GM19099 (cell line): ENCODE data around the gene C1GALT1.

Experiments
- POLR2A ChIP-seq: IDR thresholded peaks from 3 replicates; pipeline ENCODE4 v1.6.1; 2011; ENCODE audit warnings: low read depth; ENCODE audit not compliant: insufficient read length; ENCODE audit errors: extremely low read depth

Gene C1GALT1

DNA sequence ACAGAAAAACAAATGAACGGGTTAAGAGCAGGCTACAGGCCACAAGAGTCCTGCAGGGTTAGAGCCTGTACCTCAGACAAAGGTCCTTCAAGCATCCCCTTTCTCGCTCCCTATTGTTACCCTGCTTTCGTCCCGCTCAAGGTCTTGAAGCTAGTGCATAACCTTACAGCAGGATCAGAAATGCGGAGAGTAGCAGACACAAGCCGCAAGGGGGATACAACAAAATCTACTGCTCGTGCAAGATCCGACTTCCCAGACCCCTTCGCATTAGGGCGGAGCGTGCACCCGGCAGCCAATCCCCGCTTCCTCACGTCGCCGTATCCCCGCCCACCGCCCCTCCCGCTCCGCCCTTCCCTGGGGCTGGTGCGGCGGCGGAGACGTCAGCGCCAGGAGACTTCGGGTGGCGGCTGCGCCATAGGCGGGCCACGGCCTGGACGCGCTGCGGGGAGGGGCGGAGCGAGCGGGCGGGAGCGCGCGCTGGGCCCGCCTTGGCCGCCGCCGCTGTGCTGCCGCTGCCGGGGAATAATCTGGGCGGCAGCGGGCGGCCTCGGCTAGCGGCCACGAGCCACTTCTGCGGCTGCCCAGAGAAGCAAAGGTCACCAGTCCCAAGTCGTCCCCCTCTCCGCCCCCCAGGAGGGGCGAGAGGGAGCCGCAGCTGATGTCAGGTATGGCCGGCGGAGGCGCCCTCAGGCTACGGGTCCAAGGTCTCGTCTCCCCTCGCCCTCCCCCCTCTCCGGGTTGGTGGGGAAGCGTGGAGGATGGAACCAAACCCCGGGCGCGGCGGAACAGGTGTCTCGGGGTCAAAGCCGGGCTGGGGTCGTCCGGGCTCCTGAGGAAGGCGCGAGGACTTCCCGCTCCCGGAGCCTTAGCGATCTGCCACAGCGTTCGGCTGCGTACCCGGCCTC is at the start of gene C1GALT1:
Gene C1GALT1 (plus strand): TSS at position 389 of the 905 bp plus-strand sequence. CDS start 51,776 bp downstream, outside the sequence.
- peak; percentile 82 for TF ChIP-seq POLR2A

DNA sequence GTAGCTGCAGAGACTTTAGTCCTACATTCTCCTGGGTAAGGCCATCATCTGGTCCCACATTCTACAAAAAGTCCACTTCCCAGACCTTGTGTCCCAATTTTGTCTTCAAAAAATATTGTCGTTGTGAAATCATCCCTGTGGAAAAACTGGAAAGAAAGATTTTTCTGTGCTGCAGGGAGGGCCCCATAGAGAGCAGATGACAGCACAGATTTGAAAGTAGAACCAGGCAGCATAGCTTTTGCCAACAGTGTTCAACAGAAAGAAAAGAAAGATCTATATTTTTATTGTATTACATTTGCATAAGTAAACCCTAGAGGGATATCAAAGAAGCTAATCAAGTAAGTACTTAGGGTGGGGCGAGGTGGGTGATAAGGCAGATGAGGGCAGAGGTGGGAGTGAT is 48.3 kb upstream of the C1GALT1 start:
- TF ChIP-seq POLR2A, result no peak

DNA sequence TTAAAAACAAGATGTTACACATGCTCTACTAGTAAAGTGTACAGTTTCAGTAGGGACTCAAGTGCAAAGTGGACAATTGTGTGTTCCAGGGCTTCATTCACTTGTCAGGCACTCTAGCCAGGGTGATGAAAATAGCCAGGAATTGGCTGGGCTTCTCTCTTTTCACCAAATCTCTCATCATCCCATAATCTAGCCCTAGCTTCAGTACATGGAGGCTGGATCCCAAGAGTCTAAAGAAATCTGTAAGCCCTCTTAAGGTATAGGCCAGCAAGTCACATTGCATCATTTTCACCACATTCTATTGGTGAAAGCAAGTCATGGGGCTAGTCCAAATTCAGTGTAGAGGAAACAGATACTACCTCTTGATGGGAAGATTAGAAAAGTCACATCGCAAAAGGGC is 47.3 kb upstream of the C1GALT1 start:
- no peak for TF ChIP-seq POLR2A

DNA sequence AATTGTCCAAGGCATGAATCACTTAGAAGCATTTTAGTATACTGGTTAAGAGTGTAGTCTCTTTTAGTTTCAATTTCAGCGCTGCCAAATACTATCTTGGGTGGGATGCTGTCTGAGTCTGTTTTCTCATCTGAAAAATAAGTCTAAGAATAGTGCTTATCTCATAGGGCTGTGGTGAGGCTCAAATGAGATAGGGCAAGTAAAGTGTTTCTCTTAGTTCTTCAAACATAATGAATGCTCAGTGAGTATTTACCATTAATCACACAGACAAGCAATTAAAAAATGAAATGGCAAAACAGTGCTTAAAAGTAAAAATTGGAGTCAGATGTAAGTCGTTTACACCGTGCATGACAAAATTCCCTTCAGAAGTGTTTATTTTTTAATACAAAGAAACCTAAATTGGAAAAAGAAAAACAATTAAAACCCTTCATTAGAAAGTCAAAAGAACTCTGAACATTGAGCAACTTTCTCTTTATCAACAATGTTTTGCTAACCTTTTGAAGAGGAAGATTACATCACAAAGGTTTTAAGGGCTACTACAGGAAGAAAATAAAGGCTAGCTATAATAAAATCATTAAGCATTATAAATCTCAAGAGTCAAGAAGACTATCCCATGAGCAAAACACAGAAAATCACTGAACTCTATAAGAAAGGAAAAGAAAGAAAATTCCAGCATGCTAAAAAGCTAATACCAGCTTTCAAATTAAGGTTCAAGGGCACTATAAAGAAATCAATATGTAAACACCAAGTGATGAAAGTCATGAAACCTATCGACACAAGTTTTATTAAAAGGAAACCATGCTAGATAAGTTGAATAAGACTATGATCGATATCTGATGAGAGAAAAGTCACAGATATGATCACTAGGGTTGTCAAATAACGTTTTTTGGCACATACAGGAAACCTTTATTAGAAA is 45.6 kb upstream of the C1GALT1 start:
- TF ChIP-seq POLR2A, result no peak

DNA sequence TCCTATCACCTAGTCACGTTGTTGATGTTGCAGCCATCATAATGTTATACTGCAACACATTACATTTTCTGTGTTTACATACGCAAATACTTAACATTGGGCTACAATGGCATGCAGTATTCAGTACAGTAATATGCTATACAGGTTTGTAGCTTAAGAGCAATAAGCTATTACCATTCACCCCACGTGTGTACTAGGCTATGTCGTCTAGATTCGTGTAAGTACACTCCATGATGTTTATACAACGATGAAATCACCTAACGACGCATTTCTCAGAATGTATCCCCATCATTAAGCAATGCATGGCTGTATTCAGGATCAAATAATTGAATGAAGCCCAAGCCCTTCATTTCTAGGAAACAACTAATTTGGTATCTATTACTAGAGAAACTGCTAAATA is 43.4 kb upstream of the C1GALT1 start:
- TF ChIP-seq POLR2A, result no peak

DNA sequence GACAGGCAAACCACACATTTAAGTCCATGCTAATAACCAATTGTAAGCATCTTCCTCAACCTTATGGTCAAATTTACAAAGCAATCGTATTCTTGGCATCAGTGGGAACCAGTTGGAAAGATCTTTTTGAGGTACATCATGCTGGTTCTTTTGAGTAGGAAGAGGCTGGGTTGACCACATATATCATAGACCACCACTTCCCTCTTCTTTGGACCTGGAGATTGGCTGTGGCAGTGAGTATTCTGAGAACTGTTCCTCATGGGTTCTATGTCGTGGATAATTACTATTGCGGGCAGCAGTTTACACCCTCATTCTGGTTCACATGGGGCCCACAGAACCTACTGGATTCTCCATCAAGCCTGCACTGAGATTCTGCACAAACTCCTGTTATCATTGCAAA is 35.5 kb upstream of the C1GALT1 start:
- no peak for TF ChIP-seq POLR2A

DNA sequence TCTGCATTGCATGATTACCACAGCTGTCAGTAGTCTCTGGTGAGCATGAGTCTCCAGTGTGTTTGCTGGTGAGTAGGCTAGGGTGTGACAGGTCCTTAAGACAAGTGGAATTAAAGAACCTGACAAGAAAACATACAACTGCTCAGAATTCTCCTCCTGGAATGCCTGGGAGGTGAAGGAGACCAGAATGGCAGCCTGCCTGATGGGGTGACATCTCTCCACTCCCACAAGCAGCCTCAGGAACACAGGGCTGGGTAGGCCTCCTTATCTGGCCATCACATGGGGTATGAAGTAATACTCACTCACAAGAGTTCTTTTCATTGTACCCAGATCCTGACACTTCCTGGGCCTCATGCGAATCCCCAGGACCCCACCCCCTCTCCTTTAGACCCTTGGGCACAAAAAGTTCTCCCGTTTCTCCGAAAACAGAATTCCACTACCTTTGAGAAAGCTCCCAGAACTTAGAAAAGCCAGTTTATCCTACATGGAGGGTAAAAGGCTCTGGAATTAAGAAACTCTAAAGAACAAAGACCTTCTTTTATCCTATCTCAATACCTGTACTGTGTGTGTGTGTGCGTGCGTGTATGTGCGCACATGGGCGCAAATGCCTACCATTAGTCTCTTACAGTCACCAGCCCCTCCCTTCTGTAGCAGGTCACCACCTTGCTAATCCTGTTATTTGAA is 33.4 kb upstream of the C1GALT1 start:
- no peak for TF ChIP-seq POLR2A

DNA sequence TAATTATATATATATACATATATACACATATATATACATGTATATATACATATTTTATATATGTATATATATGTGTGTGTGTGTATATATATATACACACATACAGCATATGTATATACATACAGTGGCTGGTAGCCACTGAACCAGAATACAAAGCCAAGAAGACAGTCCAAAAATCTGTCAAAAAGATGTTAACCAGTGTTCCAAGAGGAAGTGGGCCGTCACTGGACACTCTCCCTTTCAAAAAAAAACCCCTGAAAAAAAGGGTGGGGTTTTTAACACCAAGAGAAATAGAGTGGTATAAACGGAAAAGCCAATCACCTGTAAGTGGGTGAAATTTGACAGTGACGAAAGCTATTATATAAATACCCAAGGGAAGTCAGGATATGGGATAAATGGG is 31.1 kb upstream of the C1GALT1 start:
- TF ChIP-seq POLR2A, result no peak

DNA sequence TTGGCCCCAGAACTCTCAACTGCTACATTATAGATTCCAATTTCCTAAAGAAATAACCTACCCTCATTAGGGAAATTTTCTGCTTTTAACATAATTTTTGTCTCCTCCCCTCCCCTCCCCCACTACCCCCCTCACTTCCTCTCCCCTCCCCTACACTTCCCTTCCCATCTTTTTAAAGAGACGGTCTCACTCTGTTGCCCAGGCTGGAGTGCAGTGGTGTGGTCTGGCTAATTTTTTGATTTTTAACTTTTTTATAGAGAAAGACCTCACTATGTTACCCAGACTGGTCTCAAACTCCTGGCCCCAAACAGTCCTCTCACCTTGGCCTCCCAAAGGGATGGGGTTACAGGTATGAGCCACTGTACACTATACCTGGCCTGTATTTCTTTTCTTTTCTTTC is 30.5 kb upstream of the C1GALT1 start:
- no peak for TF ChIP-seq POLR2A

DNA sequence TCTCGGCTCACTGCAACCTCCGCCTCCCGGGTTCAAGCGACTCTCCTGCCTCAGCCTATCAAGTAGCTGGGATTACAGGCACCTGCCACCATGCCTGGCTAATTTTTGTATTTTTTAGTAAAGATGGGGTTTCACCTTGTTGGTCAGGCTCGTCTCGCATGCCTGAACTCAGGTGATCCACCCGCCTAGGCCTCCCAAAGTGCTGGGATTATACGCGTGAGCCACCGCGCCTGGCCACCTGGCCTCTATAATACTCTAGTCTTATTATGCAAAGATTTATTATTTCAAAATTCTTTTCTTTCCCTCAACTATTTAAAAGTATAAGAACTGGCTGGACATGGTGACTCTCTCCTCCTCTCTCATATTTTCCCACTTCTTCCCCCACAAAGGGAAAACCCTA is 30.0 kb upstream of the C1GALT1 start:
- no peak for TF ChIP-seq POLR2A

DNA sequence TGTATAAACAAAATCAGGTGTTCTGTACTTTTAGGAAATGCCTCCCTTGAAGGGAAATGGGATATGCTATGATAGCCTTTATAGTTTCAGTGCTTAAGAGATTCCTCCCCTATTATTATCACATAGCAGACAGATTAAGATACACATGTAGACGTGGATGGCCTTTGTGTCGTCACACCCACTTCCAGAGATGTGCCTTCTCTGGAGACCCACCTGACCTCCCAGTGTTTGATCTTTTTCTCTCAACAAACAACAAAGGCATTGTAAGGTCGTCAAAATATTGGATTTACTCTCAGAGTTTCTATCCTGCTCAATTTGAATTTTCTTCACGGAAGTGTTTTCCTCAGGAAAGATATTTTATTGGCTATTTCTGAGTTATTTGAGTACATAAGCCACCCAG is 25.7 kb upstream of the C1GALT1 start:
- TF ChIP-seq POLR2A, result no peak

DNA sequence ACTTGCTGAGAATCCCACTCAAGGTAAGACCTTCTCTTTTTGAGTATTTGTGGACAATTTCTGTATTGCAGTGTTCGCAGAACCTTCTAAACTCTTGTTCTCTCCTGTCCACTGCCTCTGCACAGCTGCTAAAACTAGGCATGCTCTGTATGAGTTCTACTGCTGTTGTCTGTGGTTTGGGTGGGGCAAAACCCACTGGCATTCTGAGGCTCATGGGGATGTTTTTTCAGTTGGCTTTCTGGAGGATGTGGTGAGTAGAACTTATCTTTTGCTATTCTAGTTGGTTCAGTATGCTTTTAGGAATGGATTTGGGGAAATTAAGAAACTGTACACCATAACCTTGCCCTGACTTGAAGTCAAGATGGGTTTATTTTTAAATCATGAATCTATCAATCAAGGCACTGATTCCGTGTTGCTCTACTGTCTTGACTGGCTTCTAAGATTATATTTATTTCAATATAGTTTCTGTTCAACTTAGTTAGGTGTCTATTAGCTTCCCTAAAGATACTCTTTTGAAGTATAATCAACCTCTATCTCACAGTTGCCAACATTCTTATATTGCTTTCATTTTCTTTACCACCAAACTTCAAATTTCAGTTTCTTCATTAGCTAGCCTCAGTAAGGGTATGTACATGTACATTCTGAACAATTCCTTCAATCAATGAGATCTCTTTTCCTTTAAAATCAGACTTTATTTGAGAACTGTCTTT is 25.0 kb upstream of the C1GALT1 start:
- no peak for TF ChIP-seq POLR2A

DNA sequence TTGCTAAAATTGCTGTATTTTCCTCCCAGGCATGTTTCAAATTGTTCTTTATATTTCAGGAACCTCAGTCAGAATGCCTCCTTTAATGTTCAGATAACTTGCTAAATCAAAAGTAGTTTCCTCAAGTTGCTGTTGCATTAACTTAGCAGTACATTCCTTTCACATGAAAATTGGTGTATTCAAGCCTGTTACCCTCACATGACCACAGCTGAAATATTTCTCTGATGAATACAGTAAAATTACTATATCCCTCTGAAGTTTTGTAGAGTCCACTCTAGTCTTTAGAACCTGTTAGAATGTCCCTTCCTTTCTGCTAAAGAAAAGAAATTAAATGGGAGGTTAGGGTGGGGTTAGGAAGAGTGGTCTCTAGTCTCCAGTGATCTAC is 24.5 kb upstream of the C1GALT1 start:
- TF ChIP-seq POLR2A, result no peak

DNA sequence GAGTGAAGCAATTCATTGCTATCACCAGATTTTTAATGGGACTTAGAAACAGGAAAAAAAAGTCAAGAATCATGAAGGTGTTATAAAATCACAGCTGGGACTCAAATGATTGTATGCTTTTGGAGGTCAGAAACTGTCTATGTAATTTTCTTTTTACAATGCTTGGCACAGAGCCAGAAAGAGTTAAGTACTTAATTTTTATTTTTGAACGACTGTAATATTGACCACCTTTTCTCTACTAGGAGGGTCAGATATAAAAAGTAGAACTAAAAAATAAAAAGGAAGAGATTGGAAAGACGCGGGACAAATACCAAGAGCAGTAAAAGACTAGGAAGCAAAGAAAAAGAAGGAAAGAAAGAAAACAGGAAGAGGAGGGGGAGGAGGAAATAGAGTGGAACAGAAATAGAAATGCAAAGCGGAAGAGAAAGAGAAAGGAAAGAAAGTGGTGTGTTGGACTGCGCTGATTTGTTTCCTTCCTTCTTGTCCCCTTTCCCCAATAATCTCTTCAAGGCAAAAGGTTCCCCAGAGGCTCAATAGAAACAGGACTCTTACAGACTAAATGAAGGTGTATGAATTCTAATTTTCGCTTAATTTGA is 23.2 kb upstream of the C1GALT1 start:
- TF ChIP-seq POLR2A, result no peak
